Fibroblast of lung (primary cell): ENCODE measurements around the gene LUC7L2. TPM values are rescaled to one million over a fixed set of nuclear protein-coding genes. Genes with fewer than 3 reads are reported as not detected.
"Not testable (repeated sequence)": the region's sequence is repeated elsewhere in the genome, so short reads cannot be mapped to it uniquely, and the experiment has no call there.

Experiments
- DNase-seq, 2 donors: peaks; one replicate each; pipeline versions ENCODE4 v3.0.0 to v3.0.0-alpha.2; 2010; ENCODE audit warnings: low read depth in 2 of 2
- H2AFZ ChIP-seq: 2 replicates; pipeline ENCODE4 v1.5.1; 2012; ENCODE audit warnings: low read length, control low read depth, inconsistent platforms
- H3K27ac ChIP-seq: 2 replicates; pipeline ENCODE4 v1.5.1; 2011; ENCODE audit warnings: low read length, control low read depth; ENCODE audit not compliant: insufficient read depth
- H3K27me3 ChIP-seq: 2 replicates; pipeline ENCODE4 v1.5.1; 2011; ENCODE audit warnings: mild to moderate bottlenecking, low read length; ENCODE audit not compliant: control insufficient read depth, insufficient read depth
- H3K36me3 ChIP-seq: 2 replicates; pipeline ENCODE4 v1.5.1; 2011; ENCODE audit warnings: low read length; ENCODE audit not compliant: control insufficient read depth, insufficient read depth
- H3K4me1 ChIP-seq: 2 replicates; pipeline ENCODE4 v1.5.1; 2011; ENCODE audit warnings: low read length; ENCODE audit not compliant: control insufficient read depth, insufficient read depth; ENCODE audit errors: extremely low read depth
- H3K4me2 ChIP-seq: 2 replicates; pipeline ENCODE4 v1.5.1; 2011; ENCODE audit warnings: low read length, control low read depth; ENCODE audit not compliant: insufficient read depth; ENCODE audit errors: extremely low read depth
- H3K4me3 ChIP-seq, 4 experiments: fragments of 200-600 bp in 1 of 4; sonication (generic) in 1 of 4; replicated peaks in 1 of 4; 2 replicates each; pipeline ENCODE4 v1.5.1; 2011 to 2016; ENCODE audit warnings: low read length in 4 of 4, low read depth in 3 of 4, mild to moderate bottlenecking in 3 of 4, control low read depth in 2 of 4, inconsistent platforms in 1 of 4, mixed read lengths in 1 of 4; ENCODE audit not compliant: insufficient read depth in 1 of 4; ENCODE audit errors: control extremely low read depth in 1 of 4
- H3K79me2 ChIP-seq: 2 replicates; pipeline ENCODE4 v1.5.1; 2012; ENCODE audit warnings: mild to moderate bottlenecking, low read length, inconsistent platforms; ENCODE audit not compliant: control insufficient read depth, insufficient read depth
- H3K9ac ChIP-seq: 2 replicates; pipeline ENCODE4 v1.5.1; 2011; ENCODE audit warnings: mild to moderate bottlenecking, low read length, control low read depth; ENCODE audit not compliant: insufficient read depth
- H3K9me3 ChIP-seq: 2 replicates; pipeline ENCODE4 v1.5.1; 2012; ENCODE audit warnings: low read depth, low read length; ENCODE audit not compliant: control insufficient read depth, insufficient read depth
- H4K20me1 ChIP-seq: 2 replicates; pipeline ENCODE4 v1.5.1; 2011; ENCODE audit warnings: low read length; ENCODE audit not compliant: control insufficient read depth, insufficient read depth; ENCODE audit errors: extremely low read depth
- CTCF ChIP-seq, 2 donors: IDR thresholded peaks in 1 of 2; conservative IDR thresholded peaks in 1 of 2; 1 replicate in 1 of 2; 2 replicates in 1 of 2; pipeline ENCODE4 v1.5.1; 2011 to 2012; ENCODE audit warnings: low read length in 2 of 2, control low read depth in 1 of 2, inconsistent platforms in 1 of 2, low read depth in 1 of 2, mild to moderate bottlenecking in 1 of 2
- EZH2 ChIP-seq: IDR thresholded peaks from 2 replicates; pipeline ENCODE4 v1.5.1; 2012; ENCODE audit warnings: low read length, control low read depth, mild to moderate bottlenecking; ENCODE audit errors: missing control alignments
- polyA plus RNA-seq, 2 donors: library from polyadenylated mRNA; depleted of rRNA in 1 of 2; stranded (reverse) in 1 of 2; unstranded in 1 of 2; fragments of >200 nt; gene quantifications; 2 replicates each; pipeline ENCODE4 v1.2.1, GENCODE V29; 2011 to 2012; ENCODE audit warnings: missing spikeins in 1 of 2
- total RNA-seq: library from RNA; depleted of rRNA; stranded (reverse); fragments of >200 nt; gene quantifications from 2 replicates; pipeline ENCODE4 v1.2.1, GENCODE V29; 2014

Gene LUC7L2
- total and polyA plus RNA-seq, 2 donors (not counting 1 experiment from before 2014, with no cell fraction given): 38.5 to 48.7 TPM

- H3K27ac ChIP-seq: no peak overlapping the region
- peaks cover 3% of the 10 kb centered on the region for H3K79me2 ChIP-seq
- no peak overlapping the region for H3K9ac ChIP-seq
- H3K9me3 ChIP-seq: no peaks in the 10 kb centered on the region
- no peaks in the 10 kb centered on the region for H3K36me3 ChIP-seq
- H3K27me3 ChIP-seq: no peaks in the 10 kb centered on the region
- no peak overlapping the region for H3K4me2 ChIP-seq
- TF ChIP-seq CTCF (conservative IDR thresholded peaks at IDR 0.05 in 1 of 2, IDR thresholded peaks at IDR 0.05 in 1 of 2; ENCODE audit: low read depth in 1 of 2, low read length in 2 of 2) (no peak), EZH2 (no peak)
- DNase-seq: peak in 1 of 2 donors; percentile 41
- no peak overlapping the region for H2AFZ ChIP-seq
- H3K4me1 ChIP-seq: no peaks in the 10 kb centered on the region
- no peaks in the 10 kb centered on the region for H4K20me1 ChIP-seq
- H3K4me3 ChIP-seq: no peak overlapping the region
Measured at GRCh38 chr7:139355320-139355719, 4.4 kb upstream of the LUC7L2 start.

GRCh38 chr7:139357729-139358506, 1.8 kb upstream of the LUC7L2 start:
- peak overlapping the region; percentile 72 for H3K4me2 ChIP-seq
- H3K4me1 ChIP-seq, DNase-seq, H3K36me3 ChIP-seq, H2AFZ ChIP-seq, H4K20me1 ChIP-seq, H3K27me3 ChIP-seq, H3K9ac ChIP-seq, H3K9me3 ChIP-seq: not testable (repeated sequence)
- peaks cover 28% of the 10 kb centered on the region for H3K79me2 ChIP-seq
- H3K27ac ChIP-seq: peak overlapping the region; percentile 99
- peak overlapping the region in 3 of 4 experiments; percentile 81 to 90 (median 86) for H3K4me3 ChIP-seq

- Histone ChIP-seq H3K4me3 (peak overlapping the region; percentile 81 to 90 (median 88)), H3K27me3 (no peaks in the 10 kb centered on the region), H3K27ac (peak overlapping the region; percentile 99), H3K36me3 (no peaks in the 10 kb centered on the region), H2AFZ (peak overlapping the region; percentile 36), H3K9ac (peak overlapping the region; percentile 100), H3K79me2 (peaks cover 36% of the 10 kb centered on the region), H3K4me2 (peak overlapping the region; percentile 97), H3K9me3 (no peaks in the 10 kb centered on the region), H4K20me1 (peaks cover 4% of the 10 kb centered on the region), H3K4me1 (no peaks in the 10 kb centered on the region)
- no peak for TF ChIP-seq CTCF (conservative IDR thresholded peaks at IDR 0.05 in 1 of 2, IDR thresholded peaks at IDR 0.05 in 1 of 2; ENCODE audit: low read depth in 1 of 2, low read length in 2 of 2)
- no peak for TF ChIP-seq EZH2
- peak; percentile 25 to 66 for DNase-seq
Measured at GRCh38 chr7:139358541-139359365, 941 bp upstream of the LUC7L2 start.
